Activated T-helper 1 cell treated with anti-CD3 and anti-CD28 coated beads, Interleukin-12 subunit alpha, Interleukin-12 subunit beta, Interleukin-2, Interleukin-4 antibody, amounts not matched to agents 30 ng/mL and 10 ng/mL and 1 ng/mL, durations not matched to agents 14 hours and 24 hours and 36 hours (primary cell): ENCODE data around the gene MKLN1. TPM values are rescaled to one million over a fixed set of nuclear protein-coding genes. Genes with fewer than 3 reads are reported as not detected.

Experiments
- DNase-seq: peaks from one replicate; pipeline ENCODE4 v3.0.0; 2021; ENCODE audit warnings: low spot score
- H3K27ac Mint-ChIP-seq: one replicate; pipeline ENCODE4 v1.8.0; 2021; ENCODE audit warnings: mild to moderate bottlenecking, mixed read lengths
- H3K27me3 Mint-ChIP-seq: one replicate; pipeline ENCODE4 v1.8.0; 2022; ENCODE audit warnings: mild to moderate bottlenecking, moderate library complexity, mixed read lengths; ENCODE audit not compliant: insufficient read depth
- H3K36me3 Mint-ChIP-seq: one replicate; pipeline ENCODE4 v1.8.0; 2021; ENCODE audit warnings: low read depth, mixed read lengths
- H3K4me1 Mint-ChIP-seq: one replicate; pipeline ENCODE4 v1.8.0; 2021; ENCODE audit warnings: low read depth, mixed read lengths
- H3K4me3 Mint-ChIP-seq: one replicate; pipeline ENCODE4 v1.8.0; 2021; ENCODE audit warnings: mild to moderate bottlenecking, moderate library complexity, mixed read lengths
- H3K9me3 Mint-ChIP-seq: one replicate; pipeline ENCODE4 v1.8.0; 2021; ENCODE audit warnings: mixed read lengths
- intact Hi-C: fragments of 100-400 bp; cut with micrococcal nuclease; formaldehyde crosslinking; loops from one replicate; pipeline ENCODE4 v1.15.1; 2024
- total RNA-seq: library from RNA; stranded (reverse); gene quantifications from 2 replicates; pipeline ENCODE4 v1.2.3, GENCODE V29; 2022

Gene MKLN1
- 31.1 and 34.0 TPM in 2 replicates for total RNA-seq

- Mint-ChIP-seq H3K9me3 (no peaks in the 10 kb centered on the region), H3K27ac (peak within 1 kb of the TSS; percentile 97), H3K36me3 (peaks cover 4% of the 10 kb centered on the region), H3K27me3 (no peaks in the 10 kb centered on the region), H3K4me3 (peak within 1 kb of the TSS; percentile 96), H3K4me1 (peaks cover 66% of the 10 kb centered on the region)
- DNase-seq: peak; percentile 87
- intact Hi-C loops: loop anchor here (1.0 to 10.0 kb wide), 13 partner anchors 44 to 1754 kb away; partner anchors contain the start of genes CHCHD3, NRF1, SSMEM1 and TMEM209
Measured at GRCh38 chr7:131327626-131328376, at the start of gene MKLN1. MKLN1 (plus strand) TSS chr7:131327876; CDS start chr7:131327900, 24 bp downstream.

- no peaks in the 10 kb centered on the region for H3K9me3 Mint-ChIP-seq
- no peaks in the 10 kb centered on the region for H3K4me1 Mint-ChIP-seq
- H3K27me3 Mint-ChIP-seq: peaks cover 3% of the 10 kb centered on the region
- no peak for DNase-seq
- intact Hi-C loops: no loop called here
- no peak overlapping the region for H3K4me3 Mint-ChIP-seq
- H3K27ac Mint-ChIP-seq: no peak overlapping the region
- H3K36me3 Mint-ChIP-seq: no peaks in the 10 kb centered on the region
Measured at GRCh38 chr7:131279044-131279443, 48.6 kb upstream of the MKLN1 start.

DNA sequence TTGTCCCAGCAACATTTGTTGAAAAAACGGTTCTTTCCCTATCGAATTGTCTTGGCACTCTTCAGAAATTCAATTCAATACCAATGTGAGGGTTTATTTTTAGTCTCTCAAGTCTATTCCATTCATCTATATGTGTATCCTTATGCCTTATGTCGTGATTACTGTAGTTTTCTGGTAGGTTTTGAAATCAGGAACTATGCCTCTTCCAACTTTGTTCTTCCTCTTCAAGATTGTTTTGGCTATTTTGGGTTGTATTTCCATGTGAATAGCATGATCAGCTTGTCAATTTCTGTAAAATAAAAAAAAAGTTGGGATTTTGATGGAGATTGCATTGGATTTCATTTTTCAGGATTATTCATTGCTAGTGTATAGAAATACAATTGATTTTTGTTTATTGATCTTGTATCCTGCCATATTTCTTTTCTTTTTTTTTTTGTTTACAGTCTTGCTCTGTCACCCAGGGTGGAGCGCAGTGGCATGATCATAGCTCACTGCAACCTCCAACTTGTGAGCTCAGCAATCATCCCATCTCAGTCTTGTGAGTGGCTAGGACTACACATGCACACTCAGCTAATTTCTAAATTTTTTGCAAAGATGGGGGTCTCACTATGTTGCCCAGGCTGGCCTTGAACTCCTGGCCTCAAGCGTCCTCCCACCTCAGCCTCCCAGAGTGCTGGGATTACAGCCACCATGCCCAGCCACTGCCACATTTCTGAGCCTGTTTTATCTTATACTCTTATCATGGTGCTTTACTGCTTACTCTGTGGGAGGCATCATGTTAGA lies 46.2 kb upstream of the MKLN1 start:
- Mint-ChIP-seq H3K4me3 (no peak overlapping the region), H3K9me3 (no peaks in the 10 kb centered on the region), H3K4me1 (no peaks in the 10 kb centered on the region), H3K36me3 (no peaks in the 10 kb centered on the region), H3K27me3 (peaks cover 3% of the 10 kb centered on the region), H3K27ac (no peak overlapping the region)
- intact Hi-C loops: no loop called here
- DNase-seq: no peak

DNA sequence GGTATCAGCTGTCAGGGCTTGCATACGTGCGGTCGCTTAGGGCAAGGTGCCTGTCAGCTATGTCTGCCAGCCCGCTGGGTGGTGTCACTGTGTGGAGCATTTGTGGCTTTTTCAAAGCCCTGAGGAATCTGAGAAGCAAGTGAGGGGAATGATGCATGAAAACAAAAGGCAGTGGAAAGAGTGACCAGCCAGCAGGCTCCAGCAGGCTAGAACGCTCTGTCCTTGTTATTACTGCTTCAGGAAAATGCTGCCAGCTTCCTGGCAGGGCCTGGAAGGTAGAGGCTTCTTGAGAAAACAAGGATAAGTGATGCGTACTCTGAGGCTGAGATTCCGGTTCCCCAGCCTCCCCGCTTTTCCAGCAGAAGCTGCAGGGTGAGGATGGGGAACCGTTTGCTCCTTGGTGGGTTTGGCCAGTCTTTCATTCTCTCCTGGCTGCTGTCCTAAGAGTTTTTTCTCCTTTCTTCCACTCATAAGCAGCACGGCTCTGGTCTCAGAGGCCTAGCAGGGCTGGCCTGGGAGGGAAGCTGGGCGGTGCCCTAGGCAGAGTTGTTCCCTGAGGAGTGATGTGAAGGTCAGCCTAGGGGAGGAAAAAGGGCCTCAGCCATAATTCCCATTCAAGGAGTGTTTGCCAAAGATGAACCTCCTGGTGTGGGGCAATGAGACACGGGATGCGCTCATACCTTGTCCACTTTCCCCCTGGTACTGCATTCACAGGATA lies 42.8 kb upstream of the MKLN1 start:
- Mint-ChIP-seq H3K36me3 (peaks cover 2% of the 10 kb centered on the region), H3K4me3 (no peak overlapping the region), H3K27me3 (peaks cover 3% of the 10 kb centered on the region), H3K27ac (no peak overlapping the region), H3K9me3 (peaks cover 22% of the 10 kb centered on the region), H3K4me1 (no peaks in the 10 kb centered on the region)
- no peak for DNase-seq
- intact Hi-C loops: no loop called here

GRCh38 chr7:131285556-131285955 lies 42.1 kb upstream of the MKLN1 start:
- Mint-ChIP-seq H3K27me3 (peaks cover 3% of the 10 kb centered on the region), H3K36me3 (peaks cover 2% of the 10 kb centered on the region), H3K9me3 (peaks cover 22% of the 10 kb centered on the region), H3K4me1 (no peaks in the 10 kb centered on the region), H3K27ac (no peak overlapping the region), H3K4me3 (no peak overlapping the region)
- intact Hi-C loops: no loop called here
- DNase-seq: no peak

GRCh38 chr7:131288450-131288849 lies 39.2 kb upstream of the MKLN1 start:
- Mint-ChIP-seq H3K4me1 (no peaks in the 10 kb centered on the region), H3K4me3 (no peak overlapping the region), H3K27ac (no peak overlapping the region), H3K9me3 (peaks cover 22% of the 10 kb centered on the region), H3K27me3 (no peaks in the 10 kb centered on the region), H3K36me3 (peaks cover 2% of the 10 kb centered on the region)
- DNase-seq: no peak
- intact Hi-C loops: no loop called here

DNA sequence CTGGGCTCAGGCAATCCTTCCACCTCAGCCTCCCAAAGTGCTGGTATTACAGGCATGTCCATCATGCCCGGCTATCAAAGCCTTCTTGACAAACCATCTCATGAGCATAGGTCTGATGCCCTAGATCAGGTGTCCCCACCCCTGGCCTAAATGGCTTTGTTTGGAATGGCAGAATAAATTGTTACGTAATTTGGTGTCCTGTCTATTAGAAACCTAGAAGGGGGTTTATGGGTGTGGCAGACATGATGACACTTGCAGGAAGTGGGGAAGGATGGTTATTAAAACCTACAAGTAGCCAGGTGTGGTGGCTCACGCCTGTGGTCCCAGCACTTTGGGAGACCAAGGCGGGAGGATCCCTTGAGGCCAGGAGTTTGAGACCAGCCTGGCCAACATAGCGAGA lies 38.6 kb upstream of the MKLN1 start:
- peaks cover 2% of the 10 kb centered on the region for H3K36me3 Mint-ChIP-seq
- no peak overlapping the region for H3K4me3 Mint-ChIP-seq
- no peaks in the 10 kb centered on the region for H3K4me1 Mint-ChIP-seq
- peaks cover 22% of the 10 kb centered on the region for H3K9me3 Mint-ChIP-seq
- no peak for DNase-seq
- peaks cover 1% of the 10 kb centered on the region for H3K27me3 Mint-ChIP-seq
- no peak overlapping the region for H3K27ac Mint-ChIP-seq
- intact Hi-C loops: no loop called here

DNA sequence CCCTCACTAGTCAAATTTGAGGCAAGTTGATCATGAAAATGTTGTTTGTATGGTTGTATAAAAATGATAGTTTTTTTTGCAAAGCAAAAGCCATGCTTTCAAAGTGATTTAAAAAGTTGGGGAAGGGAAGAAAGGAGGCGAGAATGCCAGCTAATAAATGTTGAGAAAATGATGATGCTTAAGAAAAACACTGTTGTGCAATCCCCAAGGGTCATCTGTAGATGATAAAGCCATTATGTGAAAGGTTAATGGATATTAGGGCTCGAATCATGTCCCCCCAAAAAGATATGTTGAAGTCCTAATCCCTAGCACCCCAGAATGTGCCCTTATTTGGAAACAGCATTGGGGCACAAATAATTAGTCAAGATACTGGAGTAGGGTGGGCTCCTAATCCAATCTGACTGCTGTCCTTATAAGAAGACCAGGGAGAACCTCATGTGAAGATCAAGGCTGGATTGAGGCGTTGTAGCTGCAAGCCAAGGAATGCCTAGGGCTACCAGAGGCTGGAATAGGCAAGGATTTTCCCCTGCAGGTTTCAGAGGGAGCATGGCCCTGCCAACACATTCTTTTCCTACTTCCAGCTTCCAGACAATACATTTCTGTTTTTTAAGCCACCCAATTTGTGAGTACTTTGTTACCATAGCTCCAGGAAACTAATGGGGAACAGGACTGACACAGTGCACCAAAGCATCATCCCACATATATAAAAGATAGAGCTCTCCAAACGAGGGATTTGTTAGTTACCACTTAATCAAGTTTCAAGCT lies 35.4 kb upstream of the MKLN1 start:
- H3K4me3 Mint-ChIP-seq: no peak overlapping the region
- H3K4me1 Mint-ChIP-seq: no peaks in the 10 kb centered on the region
- peaks cover 2% of the 10 kb centered on the region for H3K36me3 Mint-ChIP-seq
- no peak overlapping the region for H3K27ac Mint-ChIP-seq
- H3K9me3 Mint-ChIP-seq: peaks cover 16% of the 10 kb centered on the region
- intact Hi-C loops: no loop called here
- peaks cover 7% of the 10 kb centered on the region for H3K27me3 Mint-ChIP-seq
- no peak for DNase-seq

DNA sequence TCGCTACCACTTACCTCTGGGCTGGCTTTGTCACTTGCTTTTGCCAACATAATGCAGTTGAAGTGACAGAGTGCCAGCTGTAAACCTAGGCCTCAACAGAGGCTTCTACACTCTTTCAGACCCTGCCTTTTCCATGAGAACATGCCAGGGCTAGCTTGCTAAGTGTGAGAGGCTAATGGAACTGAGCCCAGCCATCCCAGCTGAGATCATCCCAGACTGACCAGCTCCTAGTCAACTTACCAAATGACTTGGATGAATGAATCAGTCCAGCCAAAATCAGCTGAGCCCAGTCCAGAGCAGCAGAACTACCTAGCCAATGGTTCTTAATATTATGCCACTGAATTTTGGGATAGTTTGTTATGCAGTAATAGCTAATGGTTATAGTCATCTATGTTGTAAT lies 34.7 kb upstream of the MKLN1 start:
- Mint-ChIP-seq H3K9me3 (peaks cover 9% of the 10 kb centered on the region), H3K36me3 (peaks cover 2% of the 10 kb centered on the region), H3K27me3 (peaks cover 10% of the 10 kb centered on the region), H3K4me3 (no peak overlapping the region), H3K27ac (no peak overlapping the region), H3K4me1 (no peaks in the 10 kb centered on the region)
- intact Hi-C loops: no loop called here
- no peak for DNase-seq

DNA sequence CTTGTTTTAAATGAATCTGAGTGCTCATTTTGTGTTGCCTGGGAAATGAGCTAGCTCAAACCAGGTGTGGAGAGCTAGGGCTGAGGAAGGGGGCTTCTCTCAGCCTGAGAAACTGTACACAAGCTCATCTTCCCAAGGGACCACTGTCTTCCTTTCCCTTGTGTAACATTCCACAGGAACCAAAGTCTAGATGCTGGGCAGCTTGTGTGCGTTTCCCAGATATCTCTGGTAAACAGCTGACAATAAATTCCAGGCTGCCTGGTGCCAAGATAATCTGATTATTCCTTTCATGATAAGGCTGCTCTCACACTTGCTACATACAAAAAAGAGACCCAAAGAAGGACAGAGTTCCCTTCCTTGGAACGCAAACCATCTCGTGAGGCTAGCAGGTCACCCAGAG lies 33.1 kb upstream of the MKLN1 start:
- Mint-ChIP-seq H3K4me1 (no peaks in the 10 kb centered on the region), H3K27ac (no peak overlapping the region), H3K27me3 (peaks cover 10% of the 10 kb centered on the region), H3K36me3 (no peaks in the 10 kb centered on the region), H3K9me3 (no peaks in the 10 kb centered on the region), H3K4me3 (no peak overlapping the region)
- DNase-seq: no peak
- intact Hi-C loops: no loop called here

- Mint-ChIP-seq H3K36me3 (no peaks in the 10 kb centered on the region), H3K4me1 (no peaks in the 10 kb centered on the region), H3K27me3 (peaks cover 19% of the 10 kb centered on the region), H3K9me3 (no peaks in the 10 kb centered on the region), H3K27ac (no peak overlapping the region), H3K4me3 (no peak overlapping the region)
- intact Hi-C loops: no loop called here
- DNase-seq: no peak
Measured at GRCh38 chr7:131298608-131298992, 29.1 kb upstream of the MKLN1 start.

- H3K27ac Mint-ChIP-seq: no peak overlapping the region
- H3K4me3 Mint-ChIP-seq: no peak overlapping the region
- intact Hi-C loops: no loop called here
- peaks cover 18% of the 10 kb centered on the region for H3K27me3 Mint-ChIP-seq
- H3K4me1 Mint-ChIP-seq: no peaks in the 10 kb centered on the region
- DNase-seq: no peak
- no peaks in the 10 kb centered on the region for H3K36me3 Mint-ChIP-seq
- no peaks in the 10 kb centered on the region for H3K9me3 Mint-ChIP-seq
Measured at GRCh38 chr7:131299074-131299473, 28.6 kb upstream of the MKLN1 start.
